Mucosa of stomach (tissue), 1 donor: ENCODE measurements around the gene RABGEF1.
"Not testable (repeated sequence)": the region's sequence is repeated elsewhere in the genome, so short reads cannot be mapped to it uniquely, and the experiment has no call there.

ENCODE experiments used
- H3K27me3 ChIP-seq: one replicate; pipeline ENCODE4 v1.7.0; 2013; ENCODE audit warnings: mild to moderate bottlenecking, low read length; ENCODE audit not compliant: control insufficient read depth, insufficient read depth
- H3K36me3 ChIP-seq: one replicate; pipeline ENCODE4 v1.7.0; 2013; ENCODE audit warnings: low read length; ENCODE audit not compliant: control insufficient read depth, insufficient read depth
- H3K4me1 ChIP-seq: one replicate; pipeline ENCODE4 v1.7.0; 2013; ENCODE audit warnings: mild to moderate bottlenecking, low read length; ENCODE audit not compliant: control insufficient read depth, insufficient read depth
- H3K4me3 ChIP-seq: one replicate; pipeline ENCODE4 v1.7.0; 2013; ENCODE audit warnings: low read length
- H3K9ac ChIP-seq: one replicate; pipeline ENCODE4 v1.7.0; 2013; ENCODE audit warnings: mild to moderate bottlenecking, low read length, moderate library complexity
- H3K9me3 ChIP-seq: one replicate; pipeline ENCODE4 v1.7.0; 2013; ENCODE audit warnings: mild to moderate bottlenecking, low read length, moderate library complexity; ENCODE audit not compliant: control insufficient read depth
- donor health status: Pancreatic carcinoma.

Gene RABGEF1

DNA sequence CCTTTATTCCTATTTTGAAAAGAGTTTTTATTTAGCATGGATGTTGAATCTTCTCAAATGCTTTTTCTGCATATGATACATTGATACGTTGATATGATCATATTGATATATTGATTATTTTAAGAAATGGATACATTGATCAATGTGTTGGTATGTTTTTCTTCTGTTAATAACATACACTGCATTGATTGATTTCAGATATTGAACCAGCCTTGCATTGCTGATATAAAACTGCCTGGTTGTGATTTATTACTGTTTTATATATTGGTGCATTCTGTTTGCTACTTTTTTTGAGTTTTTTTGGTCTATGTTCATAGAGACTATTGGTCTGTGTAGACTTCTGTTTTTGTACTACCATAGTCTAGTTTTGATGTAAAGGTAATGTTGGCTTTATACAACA lies 26.8 kb upstream of the RABGEF1 start:
- H3K9ac ChIP-seq, result no peak overlapping the region
- H3K9me3 ChIP-seq, result no peaks in the 10 kb centered on the region
- no peaks in the 10 kb centered on the region for H3K27me3 ChIP-seq
- no peaks in the 10 kb centered on the region for H3K4me1 ChIP-seq
- no peak overlapping the region for H3K4me3 ChIP-seq
- H3K36me3 ChIP-seq, result no peaks in the 10 kb centered on the region

DNA sequence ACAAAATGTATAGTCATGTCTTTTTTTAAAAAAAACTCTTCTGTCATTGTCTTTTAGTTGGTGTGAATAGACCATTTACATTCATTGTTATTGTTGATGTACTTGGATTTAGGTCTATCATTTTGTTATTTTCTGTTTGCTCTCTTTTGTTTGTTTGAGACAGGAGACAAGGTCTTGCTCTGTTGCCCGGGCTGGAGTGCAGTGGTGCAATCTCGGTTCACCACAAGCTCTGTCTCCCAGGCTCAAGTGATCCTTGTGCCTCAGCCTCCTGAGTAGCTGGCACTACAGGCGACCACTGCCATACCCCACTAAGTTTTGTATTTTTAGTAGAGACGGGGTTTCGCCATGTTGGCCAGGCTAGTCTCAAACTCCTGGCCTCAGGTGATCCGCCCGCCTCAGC lies 23.9 kb upstream of the RABGEF1 start:
- not testable (repeated sequence) for H3K27me3 ChIP-seq, H3K9me3 ChIP-seq, H3K4me3 ChIP-seq, H3K4me1 ChIP-seq, H3K9ac ChIP-seq, H3K36me3 ChIP-seq

- Histone ChIP-seq H3K9me3 (no peaks in the 10 kb centered on the region), H3K4me1 (no peaks in the 10 kb centered on the region), H3K4me3 (no peak overlapping the region), H3K36me3 (no peaks in the 10 kb centered on the region), H3K9ac (no peak overlapping the region), H3K27me3 (no peaks in the 10 kb centered on the region)
These were observed 20.0 kb upstream of the RABGEF1 start for GRCh38 chr7:66720561-66720960.

- no peak overlapping the region for H3K4me3 ChIP-seq
- H3K27me3 ChIP-seq, result no peaks in the 10 kb centered on the region
- H3K36me3 ChIP-seq, result peaks cover 4% of the 10 kb centered on the region
- no peak overlapping the region for H3K9ac ChIP-seq
- no peaks in the 10 kb centered on the region for H3K4me1 ChIP-seq
- H3K9me3 ChIP-seq, result no peaks in the 10 kb centered on the region
These were observed 14.7 kb upstream of the RABGEF1 start for GRCh38 chr7:66725843-66726242.

GRCh38 chr7:66727058-66727457 lies 13.5 kb upstream of the RABGEF1 start:
- no peaks in the 10 kb centered on the region for H3K4me1 ChIP-seq
- H3K9ac ChIP-seq, result no peak overlapping the region
- peaks cover 4% of the 10 kb centered on the region for H3K36me3 ChIP-seq
- no peak overlapping the region for H3K4me3 ChIP-seq
- no peaks in the 10 kb centered on the region for H3K27me3 ChIP-seq
- H3K9me3 ChIP-seq, result no peaks in the 10 kb centered on the region

DNA sequence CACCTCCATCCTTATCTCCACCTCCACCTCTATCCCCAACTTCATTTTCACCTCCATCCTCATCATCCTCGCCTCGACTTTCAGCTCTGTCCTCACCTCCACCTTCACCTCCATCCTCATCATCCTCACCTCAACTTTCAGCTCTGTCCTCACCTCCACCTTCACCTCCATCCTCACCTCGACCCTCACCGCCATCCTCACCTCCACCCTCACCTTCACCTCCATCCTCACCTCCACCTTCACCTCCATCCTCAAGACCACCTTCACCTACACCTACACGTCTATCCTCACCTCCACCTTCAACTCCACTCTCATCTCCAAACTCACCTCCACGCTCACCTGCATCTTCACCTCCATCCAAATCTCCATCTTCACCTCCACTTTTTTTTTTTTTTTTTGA lies 12.0 kb upstream of the RABGEF1 start:
- Histone ChIP-seq H3K27me3 (no peaks in the 10 kb centered on the region), H3K4me3 (no peak overlapping the region), H3K9ac (no peak overlapping the region), H3K36me3 (peaks cover 4% of the 10 kb centered on the region), H3K4me1 (no peaks in the 10 kb centered on the region), H3K9me3 (no peaks in the 10 kb centered on the region)

GRCh38 chr7:66729274-66729673 lies 11.3 kb upstream of the RABGEF1 start:
- no peaks in the 10 kb centered on the region for H3K27me3 ChIP-seq
- H3K4me3 ChIP-seq, result no peak overlapping the region
- H3K4me1 ChIP-seq, result no peaks in the 10 kb centered on the region
- no peaks in the 10 kb centered on the region for H3K9me3 ChIP-seq
- no peak overlapping the region for H3K9ac ChIP-seq
- peaks cover 4% of the 10 kb centered on the region for H3K36me3 ChIP-seq

GRCh38 chr7:66731986-66732385 lies 8.5 kb upstream of the RABGEF1 start:
- no peaks in the 10 kb centered on the region for H3K4me1 ChIP-seq
- no peak overlapping the region for H3K9ac ChIP-seq
- H3K4me3 ChIP-seq, result no peak overlapping the region
- H3K36me3 ChIP-seq, result no peaks in the 10 kb centered on the region
- H3K27me3 ChIP-seq, result no peaks in the 10 kb centered on the region
- no peaks in the 10 kb centered on the region for H3K9me3 ChIP-seq

- Histone ChIP-seq H3K27me3 (no peaks in the 10 kb centered on the region), H3K36me3 (no peaks in the 10 kb centered on the region), H3K4me1 (no peaks in the 10 kb centered on the region), H3K9me3 (no peaks in the 10 kb centered on the region), H3K4me3 (no peak overlapping the region), H3K9ac (no peak overlapping the region)
These were observed 8.1 kb upstream of the RABGEF1 start for GRCh38 chr7:66732439-66732838.

DNA sequence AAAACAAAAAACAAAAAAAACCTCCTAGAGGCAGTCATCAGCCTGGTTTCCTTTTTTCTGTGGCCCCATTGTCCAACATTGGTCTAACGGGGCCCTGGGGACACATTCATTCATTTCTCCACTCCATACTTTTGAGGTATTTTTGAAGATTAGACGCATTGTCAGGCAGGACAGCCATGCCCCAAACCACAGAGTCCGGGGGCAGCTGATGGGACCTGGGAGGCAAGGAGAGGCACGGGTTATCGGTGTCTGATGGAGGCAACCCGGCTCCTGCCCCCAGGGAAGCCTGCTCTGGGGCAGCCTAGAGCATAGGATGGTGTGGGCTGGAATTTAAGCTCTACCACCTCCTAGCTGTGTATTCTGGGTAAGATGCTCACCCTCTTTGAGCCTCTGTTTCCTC lies 6.5 kb upstream of the RABGEF1 start:
- Histone ChIP-seq H3K4me3 (no peak overlapping the region), H3K36me3 (no peaks in the 10 kb centered on the region), H3K9me3 (no peaks in the 10 kb centered on the region), H3K9ac (no peak overlapping the region), H3K27me3 (no peaks in the 10 kb centered on the region), H3K4me1 (no peaks in the 10 kb centered on the region)

DNA sequence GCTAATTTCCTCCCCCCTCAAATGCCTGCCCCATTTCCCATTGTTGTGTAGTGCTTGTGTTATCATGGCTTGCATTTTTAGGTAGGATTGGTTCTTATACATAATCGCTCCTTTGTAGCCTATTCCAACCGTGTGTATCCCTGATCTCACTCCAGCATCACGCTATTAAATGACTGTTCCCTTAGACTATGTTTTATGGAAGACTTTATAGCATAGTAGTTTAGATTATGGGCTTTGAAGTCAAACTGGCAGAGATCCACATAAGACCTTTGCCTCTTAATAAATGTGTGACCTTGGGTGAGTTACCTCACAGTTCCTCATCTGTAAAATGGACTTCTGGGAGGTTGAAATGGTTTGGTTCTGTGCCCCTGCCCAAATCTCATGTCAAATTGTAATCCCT lies 5.4 kb upstream of the RABGEF1 start:
- Histone ChIP-seq H3K9me3 (no peaks in the 10 kb centered on the region), H3K9ac (no peak overlapping the region), H3K4me1 (no peaks in the 10 kb centered on the region), H3K27me3 (no peaks in the 10 kb centered on the region), H3K4me3 (no peak overlapping the region), H3K36me3 (no peaks in the 10 kb centered on the region)

- Histone ChIP-seq H3K4me1 (no peaks in the 10 kb centered on the region), H3K9me3 (no peaks in the 10 kb centered on the region), H3K36me3 (no peaks in the 10 kb centered on the region), H3K4me3 (no peak overlapping the region), H3K9ac (no peak overlapping the region), H3K27me3 (no peaks in the 10 kb centered on the region)
These were observed 4.7 kb upstream of the RABGEF1 start for GRCh38 chr7:66735850-66736249.

DNA sequence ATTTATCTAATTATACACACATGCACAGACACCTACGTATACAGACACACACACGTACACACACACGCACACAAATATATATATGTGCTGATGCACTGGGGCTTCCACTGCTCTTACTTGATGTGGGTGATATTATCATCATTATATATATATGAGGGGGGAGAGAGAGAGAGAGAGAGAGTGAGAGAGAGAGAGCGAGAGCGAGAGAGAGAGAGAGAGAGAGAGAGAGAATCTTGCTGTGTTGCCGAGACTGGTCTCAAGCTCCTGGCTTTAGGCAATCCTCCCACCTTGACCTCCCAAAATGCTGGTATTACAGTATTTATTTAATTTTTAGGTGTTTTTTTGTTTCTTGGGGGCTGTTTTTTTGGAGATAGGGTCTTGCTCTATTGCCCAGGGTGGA lies 3.6 kb upstream of the RABGEF1 start:
- Histone ChIP-seq H3K36me3 (no peaks in the 10 kb centered on the region), H3K9me3 (no peaks in the 10 kb centered on the region), H3K4me3 (no peak overlapping the region), H3K9ac (no peak overlapping the region), H3K4me1 (peaks cover 4% of the 10 kb centered on the region), H3K27me3 (no peaks in the 10 kb centered on the region)
